SK-N-SH (cell line): Measurements from ENCODE around the gene GRM1.

Source experiments
- CTCF ChIP-seq: fragments of 200-600 bp; sonication (generic); IDR thresholded peaks from 2 replicates; pipeline ENCODE4 v1.6.1; 2017; ENCODE audit warnings: antibody characterized with exemption, mild to moderate bottlenecking, moderate library complexity
- EZH2phosphoT487 ChIP-seq: fragments of 200-600 bp; sonication (generic); IDR thresholded peaks from 2 replicates; pipeline ENCODE4 v1.6.1; 2017; ENCODE audit warnings: low read depth, mixed run types, mild to moderate bottlenecking, antibody characterized with exemption, moderate library complexity, borderline replicate concordance
- FOXM1 ChIP-seq: IDR thresholded peaks from 2 replicates; pipeline ENCODE4 v1.4.0; 2012; ENCODE audit warnings: low read depth, mild to moderate bottlenecking
- GABPA ChIP-seq: IDR thresholded peaks from 2 replicates; pipeline ENCODE4 v1.4.0; 2012; ENCODE audit warnings: low read depth, mild to moderate bottlenecking
- JUND ChIP-seq: IDR thresholded peaks from 2 replicates; pipeline ENCODE4 v1.4.0; 2012
- MXI1 ChIP-seq: IDR thresholded peaks from 2 replicates; pipeline ENCODE4 v1.6.1; 2012; ENCODE audit warnings: mild to moderate bottlenecking, low read depth, low read length, improper control_type of control experiment
- POLR2AphosphoS5 ChIP-seq: IDR thresholded peaks from 2 replicates; pipeline ENCODE4 v1.6.1; 2012; ENCODE audit warnings: low read depth, low read length
- REST ChIP-seq: IDR thresholded peaks from 2 replicates; pipeline ENCODE4 v1.6.1; 2012; ENCODE audit warnings: mild to moderate bottlenecking, low read depth, low read length, moderate library complexity
- SIN3A ChIP-seq: IDR thresholded peaks from 2 replicates; pipeline ENCODE4 v1.6.1; 2012; ENCODE audit warnings: low read depth, mild to moderate bottlenecking, low read length, moderate library complexity, borderline replicate concordance
- TAF1 ChIP-seq: IDR thresholded peaks from 2 replicates; pipeline ENCODE4 v1.6.1; 2012; ENCODE audit warnings: low read depth, mild to moderate bottlenecking, low read length, moderate library complexity, borderline replicate concordance
- YY1 ChIP-seq: IDR thresholded peaks from 2 replicates; pipeline ENCODE4 v1.4.0; 2012; ENCODE audit warnings: low read depth, mild to moderate bottlenecking
- ZBTB33 ChIP-seq: IDR thresholded peaks from 2 replicates; pipeline ENCODE4 v1.4.0; 2012; ENCODE audit warnings: low read depth, borderline replicate concordance

- TF ChIP-seq CTCF (no peak), JUND (no peak), REST (no peak), SIN3A (no peak), YY1 (no peak), GABPA (no peak), TAF1 (no peak), FOXM1 (no peak), ZBTB33 (no peak), MXI1 (no peak), POLR2AphosphoS5 (no peak), EZH2phosphoT487 (no peak)
These were observed 229.3 kb downstream of the GRM1 start for GRCh38 chr6:146258206-146258605.
